ENCODE results near the gene PPARD.

DNA sequence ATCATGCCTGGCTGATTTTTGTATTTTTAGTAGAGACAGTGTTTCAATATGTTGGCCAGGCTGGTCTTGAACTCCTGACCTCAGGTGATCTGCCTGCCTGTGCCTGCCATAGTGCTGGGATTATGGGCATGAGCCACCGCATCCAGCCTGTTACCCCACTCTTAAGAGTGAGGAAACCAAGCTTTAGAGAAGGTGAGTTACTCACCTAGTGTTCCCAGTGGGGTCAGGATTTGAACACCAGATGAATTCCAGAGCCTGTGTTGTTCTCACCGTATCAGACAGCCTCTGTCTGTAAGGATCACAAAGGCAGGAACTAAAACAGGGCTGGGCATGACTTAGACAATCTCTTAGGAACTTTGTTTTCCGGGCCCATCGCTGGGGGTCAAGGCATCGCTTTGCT lies 100.3 kb downstream of the PPARD start:
- TF ChIP-seq, protein P1, sequence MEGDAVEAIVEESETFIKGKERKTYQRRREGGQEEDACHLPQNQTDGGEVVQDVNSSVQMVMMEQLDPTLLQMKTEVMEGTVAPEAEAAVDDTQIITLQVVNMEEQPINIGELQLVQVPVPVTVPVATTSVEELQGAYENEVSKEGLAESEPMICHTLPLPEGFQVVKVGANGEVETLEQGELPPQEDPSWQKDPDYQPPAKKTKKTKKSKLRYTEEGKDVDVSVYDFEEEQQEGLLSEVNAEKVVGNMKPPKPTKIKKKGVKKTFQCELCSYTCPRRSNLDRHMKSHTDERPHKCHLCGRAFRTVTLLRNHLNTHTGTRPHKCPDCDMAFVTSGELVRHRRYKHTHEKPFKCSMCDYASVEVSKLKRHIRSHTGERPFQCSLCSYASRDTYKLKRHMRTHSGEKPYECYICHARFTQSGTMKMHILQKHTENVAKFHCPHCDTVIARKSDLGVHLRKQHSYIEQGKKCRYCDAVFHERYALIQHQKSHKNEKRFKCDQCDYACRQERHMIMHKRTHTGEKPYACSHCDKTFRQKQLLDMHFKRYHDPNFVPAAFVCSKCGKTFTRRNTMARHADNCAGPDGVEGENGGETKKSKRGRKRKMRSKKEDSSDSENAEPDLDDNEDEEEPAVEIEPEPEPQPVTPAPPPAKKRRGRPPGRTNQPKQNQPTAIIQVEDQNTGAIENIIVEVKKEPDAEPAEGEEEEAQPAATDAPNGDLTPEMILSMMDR (conservative IDR thresholded peaks at IDR 0.05): no peak
- TF ChIP-seq EZH2 (IDR thresholded peaks at IDR 0.05; ENCODE audit: low read depth): no peak

Data from PC-9 (cell line).